ENCODE data around the gene MGMT. TPM values are rescaled to one million over a fixed set of nuclear protein-coding genes. Genes with fewer than 3 reads are reported as not detected.

MGMT gene
- total and polyA plus RNA-seq, 9 of the 15 experiments (the other 6 are each of a cell fraction or from before 2014, with no cell fraction given): 0.03 to 0.29 (median 0.11) TPM; not detected in 4

DNA sequence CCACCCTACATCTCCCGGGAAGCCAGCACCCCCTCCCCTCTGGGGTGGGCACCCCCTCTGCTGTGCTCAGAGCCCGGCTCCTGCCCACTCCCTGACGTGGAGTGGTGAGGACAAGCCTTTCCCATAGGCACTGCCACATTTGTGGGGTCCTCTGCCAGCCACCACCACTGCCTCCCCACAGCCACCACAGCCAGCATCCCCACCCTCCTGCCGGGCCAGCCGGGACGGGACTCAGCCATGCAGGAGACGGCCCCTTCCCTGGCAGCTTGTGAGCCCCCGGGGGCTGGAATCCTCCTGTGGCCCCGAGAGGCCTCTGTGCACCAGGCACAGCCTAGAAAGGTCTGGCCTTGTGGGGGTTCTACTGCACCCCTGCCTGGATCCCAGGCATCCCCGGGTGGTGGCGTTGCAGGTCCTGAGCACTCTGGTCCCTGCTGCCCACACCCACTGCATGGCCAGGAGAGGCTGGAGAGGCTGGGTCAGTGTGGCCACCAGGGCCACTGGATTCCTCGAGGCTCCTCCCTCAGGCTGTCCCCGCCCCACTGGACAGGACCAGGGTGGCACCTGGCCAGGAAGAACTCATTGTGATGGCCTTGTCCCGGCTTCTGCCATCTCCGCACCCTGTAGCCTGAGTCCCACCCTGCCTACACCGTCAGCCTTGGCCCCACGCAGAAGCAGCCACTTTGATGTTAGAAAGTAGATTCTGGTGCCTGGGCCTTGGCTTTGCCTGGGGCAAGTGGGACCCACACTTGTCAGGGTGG, 349.0 kb downstream of the MGMT start:
- no peak overlapping the region for H3K4me3 ChIP-seq
- POLR2A ChIA-PET: no interaction called here
- peaks cover 0 to 3% of the 10 kb centered on the region in 2 experiments; a peak in 1 of 5 replicates for H3K27me3 ChIP-seq (ENCODE audit: control insufficient read depth in 2 of 2, insufficient read depth in 2 of 2, low read length in 2 of 2)
- H3K36me3 ChIP-seq (ENCODE audit: control insufficient read depth, insufficient read depth, low read length): no peaks in the 10 kb centered on the region
- DNase-seq (ENCODE audit: extremely low read depth in 1 of 4, low spot score in 3 of 4) (no peak), ATAC-seq (no peak), FAIRE-seq (no peak)
- H3K9me3 ChIP-seq (replicated peaks; ENCODE audit: control insufficient read depth, insufficient read depth, low read depth, low read length): no peaks in the 10 kb centered on the region
- no TSS peak for BruUV-seq (replicated peaks)
- no peak overlapping the region for H2AFZ ChIP-seq (ENCODE audit: low read depth, low read length)
- no peaks in the 10 kb centered on the region for H3K4me1 ChIP-seq (replicated peaks in 1 of 2; ENCODE audit: control insufficient read depth in 2 of 2, insufficient read depth in 2 of 2, low read length in 2 of 2)
- H3K4me2 ChIP-seq (ENCODE audit: insufficient read depth, low read length): no peak overlapping the region
- H3K79me2 ChIP-seq (ENCODE audit: control insufficient read depth, insufficient read depth, low read length): no peaks in the 10 kb centered on the region
- in situ Hi-C loops (cut with MboI) (no loop called here), intact Hi-C loops (cut with micrococcal nuclease) (no loop called here)
- H3K9ac ChIP-seq (ENCODE audit: insufficient read depth in 1 of 2, low read depth in 2 of 2, low read length in 2 of 2): no peak overlapping the region
- TF ChIP-seq BMI1 (IDR thresholded peaks at IDR 0.05; ENCODE audit: low read length) (no peak), ZNF143 (CRISPR knock-in tag; IDR thresholded peaks at IDR 0.05) (no peak), MEF2A (IDR thresholded peaks at IDR 0.05; ENCODE audit: control insufficient read depth, low read depth, low read length) (no peak), ZNF668 (CRISPR knock-in tag; IDR thresholded peaks at IDR 0.05) (no peak), ZNF830 (CRISPR knock-in tag; IDR thresholded peaks at IDR 0.05) (no peak), POLR2H (tag; IDR thresholded peaks at IDR 0.05; ENCODE audit: low read depth) (no peak), KLF10 (CRISPR knock-in tag; IDR thresholded peaks at IDR 0.05) (no peak), SOX6 (IDR thresholded peaks at IDR 0.05) (no peak), ZC3H11A (IDR thresholded peaks at IDR 0.05; ENCODE audit: low read depth, low read length) (no peak)
- TF ChIP-seq, protein P1, sequence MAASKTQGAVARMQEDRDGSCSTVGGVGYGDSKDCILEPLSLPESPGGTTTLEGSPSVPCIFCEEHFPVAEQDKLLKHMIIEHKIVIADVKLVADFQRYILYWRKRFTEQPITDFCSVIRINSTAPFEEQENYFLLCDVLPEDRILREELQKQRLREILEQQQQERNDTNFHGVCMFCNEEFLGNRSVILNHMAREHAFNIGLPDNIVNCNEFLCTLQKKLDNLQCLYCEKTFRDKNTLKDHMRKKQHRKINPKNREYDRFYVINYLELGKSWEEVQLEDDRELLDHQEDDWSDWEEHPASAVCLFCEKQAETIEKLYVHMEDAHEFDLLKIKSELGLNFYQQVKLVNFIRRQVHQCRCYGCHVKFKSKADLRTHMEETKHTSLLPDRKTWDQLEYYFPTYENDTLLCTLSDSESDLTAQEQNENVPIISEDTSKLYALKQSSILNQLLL (CRISPR knock-in tag; IDR thresholded peaks at IDR 0.05; ENCODE audit: borderline replicate concordance): no peak
- TF ChIP-seq, protein P2, sequence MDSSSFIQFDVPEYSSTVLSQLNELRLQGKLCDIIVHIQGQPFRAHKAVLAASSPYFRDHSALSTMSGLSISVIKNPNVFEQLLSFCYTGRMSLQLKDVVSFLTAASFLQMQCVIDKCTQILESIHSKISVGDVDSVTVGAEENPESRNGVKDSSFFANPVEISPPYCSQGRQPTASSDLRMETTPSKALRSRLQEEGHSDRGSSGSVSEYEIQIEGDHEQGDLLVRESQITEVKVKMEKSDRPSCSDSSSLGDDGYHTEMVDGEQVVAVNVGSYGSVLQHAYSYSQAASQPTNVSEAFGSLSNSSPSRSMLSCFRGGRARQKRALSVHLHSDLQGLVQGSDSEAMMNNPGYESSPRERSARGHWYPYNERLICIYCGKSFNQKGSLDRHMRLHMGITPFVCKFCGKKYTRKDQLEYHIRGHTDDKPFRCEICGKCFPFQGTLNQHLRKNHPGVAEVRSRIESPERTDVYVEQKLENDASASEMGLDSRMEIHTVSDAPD (CRISPR knock-in tag; IDR thresholded peaks at IDR 0.05): no peak
- TF ChIP-seq, protein P3, sequence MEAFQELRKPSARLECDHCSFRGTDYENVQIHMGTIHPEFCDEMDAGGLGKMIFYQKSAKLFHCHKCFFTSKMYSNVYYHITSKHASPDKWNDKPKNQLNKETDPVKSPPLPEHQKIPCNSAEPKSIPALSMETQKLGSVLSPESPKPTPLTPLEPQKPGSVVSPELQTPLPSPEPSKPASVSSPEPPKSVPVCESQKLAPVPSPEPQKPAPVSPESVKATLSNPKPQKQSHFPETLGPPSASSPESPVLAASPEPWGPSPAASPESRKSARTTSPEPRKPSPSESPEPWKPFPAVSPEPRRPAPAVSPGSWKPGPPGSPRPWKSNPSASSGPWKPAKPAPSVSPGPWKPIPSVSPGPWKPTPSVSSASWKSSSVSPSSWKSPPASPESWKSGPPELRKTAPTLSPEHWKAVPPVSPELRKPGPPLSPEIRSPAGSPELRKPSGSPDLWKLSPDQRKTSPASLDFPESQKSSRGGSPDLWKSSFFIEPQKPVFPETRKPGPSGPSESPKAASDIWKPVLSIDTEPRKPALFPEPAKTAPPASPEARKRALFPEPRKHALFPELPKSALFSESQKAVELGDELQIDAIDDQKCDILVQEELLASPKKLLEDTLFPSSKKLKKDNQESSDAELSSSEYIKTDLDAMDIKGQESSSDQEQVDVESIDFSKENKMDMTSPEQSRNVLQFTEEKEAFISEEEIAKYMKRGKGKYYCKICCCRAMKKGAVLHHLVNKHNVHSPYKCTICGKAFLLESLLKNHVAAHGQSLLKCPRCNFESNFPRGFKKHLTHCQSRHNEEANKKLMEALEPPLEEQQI (IDR thresholded peaks at IDR 0.05): no peak
- H3K9me1 ChIP-seq (ENCODE audit: control insufficient read depth, insufficient read depth, low read length): no peaks in the 10 kb centered on the region
- CTCF ChIA-PET (ENCODE audit: low intra/inter-chr PET ratio): no interaction called here
- WGBS (ENCODE audit: insufficient coverage, low coverage, missing lambda C conversion rate): 0% methylated on average over 7 of the region's 17 CpGs
- no peaks in the 10 kb centered on the region for H4K20me1 ChIP-seq (replicated peaks; ENCODE audit: control insufficient read depth, insufficient read depth, low read length)
- no peak overlapping the region for H3K27ac ChIP-seq (ENCODE audit: extremely low read depth, low read depth, low read length)

Data from K562 (cell line).